Islet precursor cell (in vitro differentiated cells): ENCODE data around the gene KCTD16.
A peak's percentile ranks its signal among the peaks of the same experiment; 100 is the strongest.

Source experiments
- DNase-seq: peaks from one replicate; pipeline ENCODE4 v3.0.0-alpha.2; 2018

KCTD16 gene

GRCh38 chr5:144295284-144295683 lies 124.6 kb downstream of the KCTD16 start:
- DNase-seq = no peak

GRCh38 chr5:144297081-144297480 lies 126.4 kb downstream of the KCTD16 start:
- DNase-seq = no peak

- DNase-seq = no peak
Observed at GRCh38 chr5:144298658-144299057, 128.0 kb downstream of the KCTD16 start.

GRCh38 chr5:144304688-144305087 lies 134.0 kb downstream of the KCTD16 start:
- no peak for DNase-seq

GRCh38 chr5:144307736-144308135 lies 137.1 kb downstream of the KCTD16 start:
- no peak for DNase-seq

GRCh38 chr5:144308174-144308573 lies 137.5 kb downstream of the KCTD16 start:
- no peak for DNase-seq

- no peak for DNase-seq
Observed at GRCh38 chr5:144308906-144309670, 138.4 kb downstream of the KCTD16 start.

GRCh38 chr5:144310621-144311020 lies 139.9 kb downstream of the KCTD16 start:
- DNase-seq = no peak

- DNase-seq = no peak
Observed at GRCh38 chr5:144313147-144313726, 142.6 kb downstream of the KCTD16 start.

- no peak for DNase-seq
Observed at GRCh38 chr5:144315026-144315425, 144.4 kb downstream of the KCTD16 start.

- no peak for DNase-seq
Observed at GRCh38 chr5:144315994-144316634, 145.4 kb downstream of the KCTD16 start.

GRCh38 chr5:144318011-144318410 lies 147.3 kb downstream of the KCTD16 start:
- no peak for DNase-seq

- no peak for DNase-seq
Observed at GRCh38 chr5:144318460-144318859, 147.8 kb downstream of the KCTD16 start.

- no peak for DNase-seq
Observed at GRCh38 chr5:144323181-144323580, 152.5 kb downstream of the KCTD16 start.

GRCh38 chr5:144325532-144325931 lies 154.9 kb downstream of the KCTD16 start:
- DNase-seq = no peak

GRCh38 chr5:144328494-144328893 lies 157.8 kb downstream of the KCTD16 start:
- no peak for DNase-seq

GRCh38 chr5:144328980-144329379 lies 158.3 kb downstream of the KCTD16 start:
- DNase-seq = no peak

- no peak for DNase-seq
Observed at GRCh38 chr5:144329681-144330080, 159.0 kb downstream of the KCTD16 start.

- no peak for DNase-seq
Observed at GRCh38 chr5:144331361-144331760, 160.7 kb downstream of the KCTD16 start.

- DNase-seq = peak; percentile 64
Observed at GRCh38 chr5:144332265-144332664, 161.6 kb downstream of the KCTD16 start.

GRCh38 chr5:144333336-144333920 lies 162.8 kb downstream of the KCTD16 start:
- DNase-seq = no peak

GRCh38 chr5:144335561-144335960 lies 164.9 kb downstream of the KCTD16 start:
- DNase-seq = no peak

- no peak for DNase-seq
Observed at GRCh38 chr5:144336191-144336961, 165.7 kb downstream of the KCTD16 start.
